Mucosa of descending colon (tissue), 3 donors: ENCODE results near the gene CNGA4. TPM values are rescaled to one million over a fixed set of nuclear protein-coding genes. Genes with fewer than 3 reads are reported as not detected.
"Not testable (repeated sequence)": the region's sequence is repeated elsewhere in the genome, so short reads cannot be mapped to it uniquely, and the experiment has no call there.

Experiments
- ATAC-seq: fragments of 200-7000 bp; cut with Tn5 transposase; one replicate; pipeline ENCODE4 v1.9.1; 2020; ENCODE audit warnings: mild to moderate bottlenecking, moderate library complexity
- DNase-seq, 3 donors: peaks; one replicate each; pipeline ENCODE4 v3.0.0-alpha.2; 2020
- H3K36me3 ChIP-seq: fragments of 200-600 bp; one replicate; pipeline ENCODE4 v1.8.0; 2021; ENCODE audit warnings: low read depth, mild to moderate bottlenecking
- H3K4me1 ChIP-seq: fragments of 200-600 bp; one replicate; pipeline ENCODE4 v1.8.0; 2021; ENCODE audit warnings: low read depth, mild to moderate bottlenecking
- H3K4me3 ChIP-seq: fragments of 200-600 bp; one replicate; pipeline ENCODE4 v1.8.0; 2021; ENCODE audit warnings: mild to moderate bottlenecking
- H3K9me3 ChIP-seq: fragments of 200-600 bp; one replicate; pipeline ENCODE4 v1.8.0; 2021; ENCODE audit warnings: mild to moderate bottlenecking
- intact Hi-C, 2 donors: fragments of 100-400 bp; cut with DNase I in 1 of 2; cut with micrococcal nuclease in 1 of 2; formaldehyde crosslinking; loops; one replicate each; pipeline versions ENCODE4 v1.11.0 to v1.11.1; 2022; cut with DNase I, micrococcal nuclease
- total RNA-seq, 3 donors: library from RNA; stranded (reverse); fragmentation: NEBNext Ultra II Directional in 2 of 3; extraction: Animal tissue kit (Norgen Biotek cat#: 25700) in 2 of 3; gene quantifications; one replicate each; pipeline versions ENCODE4 v1.2.1 to v1.2.4, GENCODE V29; 2021 to 2023
- TF ChIP-seq, protein P1 (sequence below): fragments of 200-600 bp; IDR thresholded peaks from one replicate; pipeline ENCODE4 v1.8.0; 2022; ENCODE audit warnings: antibody characterized with exemption, mild to moderate bottlenecking
- donor health status: DM: no; HTN: no; CAD: no; lungs with moderate emphysema.
- donor health status: DM: no; HTN: no; CAD: no.
- donor health status: DM: no; HTN: yes; CAD: no.

Gene CNGA4
- total RNA-seq, 3 donors from 2014 or later: 0.20 to 0.22 TPM; not detected in 1

- peaks cover 4% of the 10 kb centered on the region for H3K4me1 ChIP-seq
- DNase-seq (no peak), ATAC-seq (no peak)
- TF ChIP-seq, protein P1, sequence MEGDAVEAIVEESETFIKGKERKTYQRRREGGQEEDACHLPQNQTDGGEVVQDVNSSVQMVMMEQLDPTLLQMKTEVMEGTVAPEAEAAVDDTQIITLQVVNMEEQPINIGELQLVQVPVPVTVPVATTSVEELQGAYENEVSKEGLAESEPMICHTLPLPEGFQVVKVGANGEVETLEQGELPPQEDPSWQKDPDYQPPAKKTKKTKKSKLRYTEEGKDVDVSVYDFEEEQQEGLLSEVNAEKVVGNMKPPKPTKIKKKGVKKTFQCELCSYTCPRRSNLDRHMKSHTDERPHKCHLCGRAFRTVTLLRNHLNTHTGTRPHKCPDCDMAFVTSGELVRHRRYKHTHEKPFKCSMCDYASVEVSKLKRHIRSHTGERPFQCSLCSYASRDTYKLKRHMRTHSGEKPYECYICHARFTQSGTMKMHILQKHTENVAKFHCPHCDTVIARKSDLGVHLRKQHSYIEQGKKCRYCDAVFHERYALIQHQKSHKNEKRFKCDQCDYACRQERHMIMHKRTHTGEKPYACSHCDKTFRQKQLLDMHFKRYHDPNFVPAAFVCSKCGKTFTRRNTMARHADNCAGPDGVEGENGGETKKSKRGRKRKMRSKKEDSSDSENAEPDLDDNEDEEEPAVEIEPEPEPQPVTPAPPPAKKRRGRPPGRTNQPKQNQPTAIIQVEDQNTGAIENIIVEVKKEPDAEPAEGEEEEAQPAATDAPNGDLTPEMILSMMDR: no peak
- no peaks in the 10 kb centered on the region for H3K9me3 ChIP-seq
- no peak overlapping the region for H3K4me3 ChIP-seq
- intact Hi-C loops: no loop called here
- no peaks in the 10 kb centered on the region for H3K36me3 ChIP-seq
These were observed 24.8 kb downstream of the CNGA4 start for GRCh38 chr11:6263662-6264061.

DNA sequence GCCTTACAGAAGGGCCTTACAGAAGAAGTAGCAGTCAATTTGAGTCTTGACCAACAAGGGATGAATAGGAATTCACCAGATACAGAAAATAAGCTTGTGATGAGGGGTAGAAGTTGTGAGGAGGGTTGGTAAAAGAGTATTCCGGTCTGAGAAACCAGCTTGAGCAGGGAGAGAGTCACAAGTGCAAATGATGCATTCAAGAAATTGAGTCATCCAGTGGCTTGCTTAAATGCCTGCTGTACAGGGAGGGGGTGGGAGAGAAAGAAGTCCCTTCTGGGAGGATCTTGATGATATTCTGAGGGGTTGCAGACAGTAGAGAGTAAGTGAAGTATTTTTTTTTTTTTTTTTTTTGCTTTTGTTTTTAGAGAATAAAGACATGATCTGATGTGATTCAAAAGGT lies 29.9 kb downstream of the CNGA4 start:
- Histone ChIP-seq H3K36me3 (no peaks in the 10 kb centered on the region), H3K9me3 (no peaks in the 10 kb centered on the region), H3K4me3 (no peak overlapping the region), H3K4me1 (no peaks in the 10 kb centered on the region)
- intact Hi-C loops: no loop called here
- DNase-seq (no peak), ATAC-seq (no peak)
- TF ChIP-seq, protein P1: no peak

- ATAC-seq (peak; percentile 15), DNase-seq (peak in 1 of 3 donors; percentile 23)
- Histone ChIP-seq H3K4me1 (no peaks in the 10 kb centered on the region), H3K4me3 (no peak overlapping the region), H3K36me3 (no peaks in the 10 kb centered on the region), H3K9me3 (no peaks in the 10 kb centered on the region)
- TF ChIP-seq, protein P1: no peak
- intact Hi-C loops: no loop called here
These were observed 31.1 kb downstream of the CNGA4 start for GRCh38 chr11:6269994-6270393.

DNA sequence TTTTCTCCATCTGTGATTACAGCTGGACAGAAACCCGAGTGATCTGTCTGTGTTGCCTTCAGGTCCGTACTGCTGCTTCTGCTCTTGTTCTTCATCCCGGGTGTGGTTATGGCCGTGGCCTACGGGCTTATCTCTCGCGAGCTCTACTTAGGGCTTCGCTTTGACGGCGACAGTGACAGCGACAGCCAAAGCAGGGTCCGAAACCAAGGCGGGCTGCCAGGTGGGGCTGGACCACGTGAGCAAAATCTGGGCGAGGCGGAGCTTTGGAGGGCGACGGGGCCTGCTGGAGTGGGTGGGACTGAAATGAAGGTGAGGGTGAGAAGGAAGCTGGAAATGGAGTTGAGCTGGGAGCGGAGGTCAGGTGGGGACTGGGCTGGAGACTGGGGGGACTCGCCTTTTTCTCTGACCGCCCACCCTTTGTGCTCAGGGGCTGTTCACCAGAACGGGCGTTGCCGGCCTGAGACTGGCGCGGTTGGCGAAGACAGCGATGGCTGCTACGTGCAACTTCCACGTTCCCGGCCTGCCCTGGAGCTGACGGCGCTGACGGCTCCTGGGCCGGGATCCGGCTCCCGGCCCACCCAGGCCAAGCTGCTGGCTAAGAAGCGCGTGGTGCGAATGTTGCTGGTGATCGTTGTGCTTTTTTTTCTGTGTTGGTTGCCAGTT lies 31.8 kb downstream of the CNGA4 start:
- DNase-seq: no peak

DNA sequence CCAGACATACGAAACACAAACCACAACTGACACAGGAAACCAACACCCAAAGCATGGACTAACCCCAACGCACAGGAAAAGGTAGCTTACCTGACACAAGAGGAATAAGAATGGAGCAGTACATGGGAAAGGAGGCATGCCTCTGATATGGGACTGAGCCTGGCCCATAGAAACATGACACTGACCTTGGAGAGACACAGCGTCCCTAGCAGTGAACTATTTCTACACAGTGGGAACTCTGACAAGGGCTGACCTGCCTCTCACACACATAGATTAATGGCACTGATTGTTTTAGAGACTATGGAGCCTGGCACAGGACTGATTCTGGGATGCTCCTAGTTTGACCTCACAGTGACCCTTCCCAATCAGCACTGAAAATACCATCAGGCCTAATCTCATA lies 32.7 kb downstream of the CNGA4 start:
- DNase-seq: no peak
- H3K4me1 ChIP-seq: no peaks in the 10 kb centered on the region
- TF ChIP-seq, protein P1: no peak
- no peaks in the 10 kb centered on the region for H3K36me3 ChIP-seq
- intact Hi-C loops: no loop called here
- no peak overlapping the region for H3K4me3 ChIP-seq
- no peak for ATAC-seq
- no peaks in the 10 kb centered on the region for H3K9me3 ChIP-seq

More for the DNA sequence above, 31.8 kb downstream of the CNGA4 start:
- TF ChIP-seq, protein P1: no peak
- no peak overlapping the region for H3K4me3 ChIP-seq
- no peak for ATAC-seq
- H3K36me3 ChIP-seq: no peaks in the 10 kb centered on the region
- H3K9me3 ChIP-seq: no peaks in the 10 kb centered on the region
- intact Hi-C loops: no loop called here
- H3K4me1 ChIP-seq: no peaks in the 10 kb centered on the region

DNA sequence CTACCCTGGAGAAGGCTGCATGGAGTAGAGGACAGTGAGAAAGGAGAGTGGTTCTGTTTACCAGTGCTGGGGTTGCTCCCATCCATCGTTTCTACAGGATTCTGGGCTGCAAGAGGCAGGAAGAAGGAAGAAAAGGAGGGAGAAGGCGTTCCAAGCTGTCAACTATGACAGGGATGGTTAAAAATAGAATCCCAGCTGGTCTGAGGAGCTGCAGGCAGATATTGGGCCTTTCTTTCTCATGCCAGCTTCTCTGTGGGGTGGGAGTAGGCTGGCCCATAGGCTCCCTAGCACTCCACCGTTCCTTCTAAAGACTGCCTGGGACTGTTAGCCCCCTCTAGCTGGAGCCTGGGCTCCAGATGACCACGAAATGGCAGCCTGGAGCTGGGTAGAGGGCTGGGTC lies 34.3 kb downstream of the CNGA4 start:
- intact Hi-C loops: no loop called here
- H3K4me3 ChIP-seq: no peak overlapping the region
- DNase-seq (no peak), ATAC-seq (no peak)
- H3K4me1 ChIP-seq: no peaks in the 10 kb centered on the region
- TF ChIP-seq, protein P1: no peak
- no peaks in the 10 kb centered on the region for H3K36me3 ChIP-seq
- H3K9me3 ChIP-seq: no peaks in the 10 kb centered on the region

DNA sequence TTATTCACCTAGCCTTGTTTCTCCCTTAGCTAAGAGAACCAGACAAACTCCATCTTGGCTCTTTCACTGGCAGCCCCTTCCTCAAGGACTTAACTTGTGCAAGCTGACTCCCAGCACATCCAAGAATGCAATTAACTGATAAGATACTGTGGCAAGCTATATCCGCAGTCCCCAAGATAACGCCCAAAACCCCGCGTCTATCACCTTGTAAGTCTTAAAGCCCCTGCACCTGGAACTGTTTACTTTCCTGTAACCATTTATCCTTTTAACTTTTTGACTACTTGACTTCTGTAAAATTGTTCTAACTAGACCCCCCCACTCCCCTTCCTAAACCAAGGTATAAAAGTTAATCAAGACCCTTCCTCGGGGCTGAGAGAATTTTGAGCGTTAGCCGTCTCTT lies 41.9 kb downstream of the CNGA4 start:
- H3K4me3 ChIP-seq, DNase-seq, intact Hi-C loops, H3K4me1 ChIP-seq, H3K9me3 ChIP-seq, H3K36me3 ChIP-seq, ATAC-seq: not testable (repeated sequence)
